H1 (cell line): ENCODE results near the gene SGK1. TPM values are rescaled to one million over a fixed set of nuclear protein-coding genes. Genes with fewer than 3 reads are reported as not detected.
A peak's percentile ranks its signal among the peaks of the same experiment; 100 is the strongest.

Source experiments
- CTCF ChIA-PET: fragments of 300-600 bp; sonication (Branson Sonifier 250); formaldehyde crosslinking; loops from one replicate; lab custom pipeline; 2021; ENCODE audit not compliant: partially characterized antibody; lab: Charles Lee
- POLR2A ChIA-PET: fragments of 300-600 bp; sonication (Branson Sonifier 250); formaldehyde crosslinking; loops from one replicate; lab custom pipeline; 2021; ENCODE audit warnings: inconsistent platforms; ENCODE audit not compliant: partially characterized antibody; lab: Charles Lee
- DNase-seq, 2 experiments: peaks; one replicate each; pipeline versions ENCODE4 v3.0.0 to v3.0.0-alpha.2; 2010 to 2022; ENCODE audit warnings: low spot score in 2 of 2, low read depth in 1 of 2, mixed read lengths in 1 of 2
- FAIRE-seq: peaks from 2 replicates; lab custom pipeline; 2011; peaks lifted over from hg19 to GRCh38; lab: Jason Lieb, UNC
- H2AFZ ChIP-seq: 2 replicates; pipeline ENCODE4 v1.8.1; 2012; ENCODE audit warnings: low read length, inconsistent platforms
- H2AK5ac ChIP-seq: 2 replicates; pipeline ENCODE4 v1.6.1; 2013; ENCODE audit warnings: low read depth, low read length
- H2BK120ac ChIP-seq: replicated peaks from 2 replicates; pipeline ENCODE3; 2013; ENCODE audit warnings: low read depth, low read length, inconsistent platforms
- H2BK12ac ChIP-seq: 2 replicates; pipeline ENCODE4 v1.6.1; 2013; ENCODE audit warnings: low read depth, low read length
- H2BK15ac ChIP-seq: 2 replicates; pipeline ENCODE4 v1.6.1; 2013; ENCODE audit warnings: low read length
- H2BK20ac ChIP-seq: 2 replicates; pipeline ENCODE4 v1.6.1; 2013; ENCODE audit warnings: low read length
- H2BK5ac ChIP-seq: 2 replicates; pipeline ENCODE4 v1.6.1; 2013; ENCODE audit warnings: low read depth, low read length
- H3K14ac ChIP-seq: 2 replicates; pipeline ENCODE4 v1.6.1; 2013; ENCODE audit warnings: inconsistent platforms; ENCODE audit not compliant: insufficient read length
- H3K18ac ChIP-seq: 2 replicates; pipeline ENCODE4 v1.6.1; 2013; ENCODE audit warnings: low read length; ENCODE audit errors: extremely low read depth
- H3K23ac ChIP-seq: 2 replicates; pipeline ENCODE4 v1.6.1; 2013; ENCODE audit warnings: inconsistent platforms; ENCODE audit not compliant: insufficient read length
- H3K23me2 ChIP-seq: 2 replicates; pipeline ENCODE4 v1.6.1; 2013; ENCODE audit warnings: low read depth, low read length
- H3K27ac ChIP-seq: 2 replicates; pipeline ENCODE4 v1.6.1; 2011; ENCODE audit warnings: low read depth, low read length, inconsistent platforms
- H3K27me3 ChIP-seq, 4 experiments: replicated peaks in 1 of 4; 1 replicate in 1 of 4; 2 replicates in 3 of 4; pipeline versions ENCODE4 v1.6.1 to v1.8.1; 2011 to 2013; ENCODE audit warnings: low read length in 3 of 4, mild to moderate bottlenecking in 3 of 4, inconsistent platforms in 2 of 4, mixed read lengths in 2 of 4, moderate library complexity in 1 of 4; ENCODE audit not compliant: control insufficient read depth in 3 of 4, insufficient read depth in 3 of 4; ENCODE audit errors: extremely low read depth in 1 of 4
- H3K36me3 ChIP-seq, 4 experiments: 2 replicates each; pipeline versions ENCODE4 v1.6.1 to v1.8.1; 2011 to 2013; ENCODE audit warnings: mild to moderate bottlenecking in 4 of 4, low read length in 3 of 4, moderate library complexity in 2 of 4, control low read depth in 1 of 4, inconsistent platforms in 1 of 4; ENCODE audit not compliant: insufficient read depth in 4 of 4, control insufficient read depth in 2 of 4
- H3K4ac ChIP-seq: replicated peaks from 2 replicates; pipeline ENCODE3; 2013; ENCODE audit warnings: low read length, low read depth, mixed read lengths, inconsistent platforms; ENCODE audit not compliant: insufficient read length
- H3K4me1 ChIP-seq, 4 experiments: replicated peaks in 1 of 4; 1 replicate in 1 of 4; 2 replicates in 3 of 4; pipeline versions ENCODE4 v1.6.1 to v1.8.1; 2011 to 2013; ENCODE audit warnings: low read length in 3 of 4, inconsistent platforms in 2 of 4, mixed read lengths in 1 of 4; ENCODE audit not compliant: insufficient read depth in 4 of 4, control insufficient read depth in 3 of 4
- H3K4me2 ChIP-seq, 2 experiments: 2 replicates each; pipeline versions ENCODE4 v1.6.1 to v1.8.1; 2011 to 2013; ENCODE audit warnings: low read depth in 2 of 2, low read length in 2 of 2, control low read depth in 1 of 2, inconsistent platforms in 1 of 2, mild to moderate bottlenecking in 1 of 2; ENCODE audit not compliant: insufficient read depth in 1 of 2
- H3K4me3 ChIP-seq, 4 experiments: fragments of 200-600, 300-600 bp in 1 of 4; sonication (generic), shearing (Covaris generic), sonication (Bioruptor Twin) in 1 of 4; 2 replicates each; pipeline versions ENCODE4 v1.5.1 to v1.8.1; 2011 to 2016; ENCODE audit warnings: low read length in 4 of 4, low read depth in 3 of 4, control low read depth in 2 of 4, inconsistent platforms in 2 of 4, mild to moderate bottlenecking in 2 of 4, mixed read lengths in 1 of 4, moderate library complexity in 1 of 4; ENCODE audit not compliant: insufficient read depth in 2 of 4; ENCODE audit errors: extremely low read depth in 1 of 4
- H3K56ac ChIP-seq: replicated peaks from 2 replicates; pipeline ENCODE3; 2013; ENCODE audit warnings: low read depth, mild to moderate bottlenecking, mixed read lengths, low read length, inconsistent platforms; ENCODE audit not compliant: insufficient read length
- H3K79me1 ChIP-seq: 2 replicates; pipeline ENCODE4 v1.6.1; 2013; ENCODE audit warnings: low read depth, low read length, control low read depth
- H3K79me2 ChIP-seq, 2 experiments: 2 replicates each; pipeline versions ENCODE4 v1.6.1 to v1.8.1; 2012 to 2013; ENCODE audit warnings: low read length in 2 of 2, mild to moderate bottlenecking in 2 of 2, inconsistent platforms in 1 of 2; ENCODE audit not compliant: insufficient read depth in 2 of 2, control insufficient read depth in 1 of 2
- H3K9ac ChIP-seq, 4 experiments: replicated peaks in 1 of 4; 1 replicate in 1 of 4; 2 replicates in 3 of 4; pipeline versions ENCODE4 v1.6.1 to v1.8.1; 2011 to 2013; ENCODE audit warnings: low read depth in 3 of 4, low read length in 3 of 4, control low read depth in 2 of 4, mild to moderate bottlenecking in 2 of 4, moderate library complexity in 2 of 4, inconsistent platforms in 1 of 4; ENCODE audit errors: extremely low read depth in 1 of 4
- H3K9me3 ChIP-seq, 2 experiments: 2 replicates each; pipeline versions ENCODE4 v1.6.1 to v1.8.1; 2012 to 2013; ENCODE audit warnings: mild to moderate bottlenecking in 2 of 2, moderate library complexity in 2 of 2, control low read depth in 1 of 2, inconsistent platforms in 1 of 2, low read depth in 1 of 2, low read length in 1 of 2, mixed read lengths in 1 of 2; ENCODE audit not compliant: insufficient read depth in 2 of 2
- H4K20me1 ChIP-seq, 2 experiments: replicated peaks in 1 of 2; 2 replicates each; pipeline versions ENCODE3 to v1.8.1; 2011 to 2013; ENCODE audit warnings: inconsistent platforms in 2 of 2, low read length in 2 of 2, mild to moderate bottlenecking in 1 of 2; ENCODE audit not compliant: insufficient read depth in 2 of 2, control insufficient read depth in 1 of 2
- H4K5ac ChIP-seq: 2 replicates; pipeline ENCODE4 v1.6.1; 2013; ENCODE audit warnings: low read length, low read depth, mixed read lengths, inconsistent platforms; ENCODE audit not compliant: insufficient read length
- H4K8ac ChIP-seq: 2 replicates; pipeline ENCODE4 v1.8.0; 2013; ENCODE audit warnings: mild to moderate bottlenecking, moderate library complexity, low read length, inconsistent platforms; ENCODE audit not compliant: insufficient read depth; ENCODE audit errors: extremely low read depth
- H4K91ac ChIP-seq: replicated peaks from 2 replicates; pipeline ENCODE3; 2013; ENCODE audit warnings: low read length, mixed read lengths, inconsistent platforms; ENCODE audit not compliant: insufficient read length
- BCL11A ChIP-seq, 2 experiments: IDR thresholded peaks; one replicate each; pipeline ENCODE4 v1.6.1; 2011; ENCODE audit warnings: low read depth in 2 of 2, low read length in 2 of 2, mild to moderate bottlenecking in 2 of 2
- CTBP2 ChIP-seq: IDR thresholded peaks from 2 replicates; pipeline ENCODE4 v1.7.0; 2011; ENCODE audit warnings: borderline replicate concordance, mild to moderate bottlenecking, moderate library complexity, mixed read lengths, low read length; ENCODE audit not compliant: insufficient read depth, insufficient read length
- EP300 ChIP-seq, 2 experiments: IDR thresholded peaks; 1 replicate in 1 of 2; 2 replicates in 1 of 2; pipeline ENCODE4 v1.6.1; 2011 to 2012; ENCODE audit warnings: low read depth in 2 of 2, low read length in 2 of 2, mild to moderate bottlenecking in 2 of 2, borderline replicate concordance in 1 of 2, inconsistent platforms in 1 of 2, moderate library complexity in 1 of 2
- MAX ChIP-seq: IDR thresholded peaks from 2 replicates; pipeline ENCODE4 v1.6.1; 2012; ENCODE audit warnings: inconsistent platforms
- NRF1 ChIP-seq: IDR thresholded peaks from 2 replicates; pipeline ENCODE4 v1.6.1; 2011; ENCODE audit warnings: mild to moderate bottlenecking, low read depth, low read length, improper control_type of control experiment
- RBBP5 ChIP-seq: IDR thresholded peaks from 2 replicates; pipeline ENCODE4 v1.7.1; 2012; ENCODE audit warnings: low read depth, mild to moderate bottlenecking, inconsistent platforms, low read length, moderate library complexity, borderline replicate concordance
- RXRA ChIP-seq: IDR thresholded peaks from 2 replicates; pipeline ENCODE4 v1.6.1; 2011; ENCODE audit warnings: low read depth, mild to moderate bottlenecking, low read length, moderate library complexity; ENCODE audit not compliant: insufficient read depth
- SIN3A ChIP-seq, 2 experiments: IDR thresholded peaks in 1 of 2; conservative IDR thresholded peaks in 1 of 2; 2 replicates each; pipeline ENCODE4 v1.6.1; 2011 to 2012; ENCODE audit warnings: low read length in 2 of 2, improper control_type of control experiment in 1 of 2, low read depth in 1 of 2, mild to moderate bottlenecking in 1 of 2
- TAF1 ChIP-seq: IDR thresholded peaks from 2 replicates; pipeline ENCODE4 v1.6.1; 2011; ENCODE audit warnings: mild to moderate bottlenecking, low read depth, low read length
- WGBS, 2 experiments: shearing (Covaris generic) in 1 of 2; methylation state at CpG; one replicate each; pipeline versions ENCODE4 v1.1.6 to v1.1.7; 2013 to 2015; ENCODE audit warnings: low lambda C conversion rate in 2 of 2, mixed read lengths in 2 of 2, inconsistent platforms in 1 of 2, low coverage in 1 of 2, missing lambda C conversion rate in 1 of 2; ENCODE audit not compliant: insufficient replicate concordance in 2 of 2, insufficient coverage in 1 of 2, insufficient read length in 1 of 2; ENCODE audit errors: extremely low coverage in 1 of 2, missing lambda C conversion rate in 1 of 2; 5-methylcytosine and 5-hydroxymethylcytosine counted together
- polyA plus RNA-seq, 7 experiments: library from polyadenylated mRNA; depleted of rRNA in 3 of 7; stranded (reverse) in 5 of 7; unstranded in 2 of 7; fragments of >200 nt in 5 of 7; fragments of 200-250 nt in 2 of 7; gene quantifications; 1 replicate in 5 of 7; 2 replicates in 1 of 7; 4 replicates in 1 of 7; pipeline versions ENCODE4 v1.2.1 to v1.2.3, GENCODE V29; 2011 to 2013; ENCODE audit warnings: missing spikeins in 2 of 7, mixed read lengths in 2 of 7
- total RNA-seq: library from RNA; stranded (reverse); fragmentation: NEBNext Ultra II Directional; extraction: Animal tissue kit (Norgen Biotek cat#: 25700); gene quantifications from 2 replicates; pipeline ENCODE4 v1.2.1, GENCODE V29; 2021

Gene SGK1
- total and polyA plus RNA-seq, 2 of the 8 experiments (the other 6 are each of a cell fraction or from before 2014, with no cell fraction given) = 14.5 to 18.4 TPM

- Histone ChIP-seq H3K79me1 (no peaks in the 10 kb centered on the region), H2BK20ac (peak overlapping the region; percentile 3; the same call in 1 of the 2 replicates), H3K4me2 (peak overlapping the region; percentile 91 to 93), H3K14ac (no peak overlapping the region), H3K18ac (peak overlapping the region; percentile 81; the same call in 1 of the 2 replicates), H3K4me3 (peak overlapping the region; percentile 45 to 76 (median 67)), H2AK5ac (no peak overlapping the region), H2AFZ (peak overlapping the region; percentile 34; the same call in 1 of the 2 replicates), H4K91ac (peak overlapping the region; percentile 66), H3K9ac (peak overlapping the region; percentile 6 to 38 (median 21); a peak in 4 of 7 replicates), H2BK15ac (peak overlapping the region; percentile 53; the same call in 1 of the 2 replicates), H4K20me1 (no peaks in the 10 kb centered on the region), H3K27ac (no peak overlapping the region), H3K4ac (no peak overlapping the region), H3K56ac (no peak overlapping the region), H3K23ac (no peak overlapping the region), H3K36me3 (peaks cover 5 to 16% (median 12%) of the 10 kb centered on the region in 4 experiments; a peak in 6 of 8 replicates), H3K79me2 (no peaks in the 10 kb centered on the region), H2BK120ac (peak overlapping the region; percentile 29), H2BK5ac (peak overlapping the region; percentile 8; the same call in 1 of the 2 replicates), H3K9me3 (no peaks in the 10 kb centered on the region), H3K23me2 (peaks cover 14% of the 10 kb centered on the region; the same call in 1 of the 2 replicates), H4K5ac (no peak overlapping the region), H3K27me3 (peaks cover 0 to 18% (median 12%) of the 10 kb centered on the region in 4 experiments; a peak in 6 of 7 replicates), H2BK12ac (no peak overlapping the region), H3K4me1 (peaks cover 4 to 13% (median 8%) of the 10 kb centered on the region in 4 experiments; a peak in 6 of 7 replicates), H4K8ac (no peak overlapping the region; the same call in none of the 2 replicates)
- ChIA-PET POLR2A (interaction anchor here (1.4 kb wide), 1 partner anchor 52 kb away, joined by 3 read pairs; no protein-coding TSS in a partner anchor), CTCF (interaction anchor here (0.9 to 2.8 kb wide), 7 partner anchors 20 to 529 kb away, joined by 3 to 20 read pairs (median 3); no protein-coding TSS in a partner anchor)
- 21% methylated on average over 33 of the region's 35 CpGs; no CpG with 5 or more reads in 1 of the 2 experiments for WGBS, 2 experiments
- no peak for FAIRE-seq
- peak in 1 of 2 experiments; percentile 74 for DNase-seq
- TF ChIP-seq RBBP5 = 0 out of 2 replicates have a peak, but pooled peaks have one; percentile 27
- no peak for TF ChIP-seq BCL11A (IDR thresholded peaks at IDR 0.05; ENCODE audit: low read depth in 2 of 2, low read length in 2 of 2)
- TF ChIP-seq NRF1 = no peak
- peak in 1 of 2 experiments; percentile 51; a peak in 1 of 4 replicates for TF ChIP-seq SIN3A (conservative IDR thresholded peaks at IDR 0.05 in 1 of 2, IDR thresholded peaks at IDR 0.05 in 1 of 2; ENCODE audit: low read depth in 1 of 2, low read length in 2 of 2)
- no peak for TF ChIP-seq CTBP2
- no peak for TF ChIP-seq RXRA
- peak; percentile 5; the same call in 1 of the 2 replicates for TF ChIP-seq MAX
- TF ChIP-seq EP300 (IDR thresholded peaks at IDR 0.05; ENCODE audit: borderline replicate concordance in 1 of 2, low read depth in 2 of 2, low read length in 2 of 2) = no peak
- 0 out of 2 replicates have a peak, but pooled peaks have one; percentile 16 for TF ChIP-seq TAF1
These were observed 141.5 kb downstream of the SGK1 start for GRCh38 chr6:134176264-134176975.
